Fibroblast of peridontal ligament (primary cell): Measurements from ENCODE around the gene OCA2.

Experiments used
- DNase-seq: peaks from one replicate; pipeline ENCODE4 v3.0.0-alpha.2; 2010; ENCODE audit errors: extremely low read depth

Gene OCA2

DNA sequence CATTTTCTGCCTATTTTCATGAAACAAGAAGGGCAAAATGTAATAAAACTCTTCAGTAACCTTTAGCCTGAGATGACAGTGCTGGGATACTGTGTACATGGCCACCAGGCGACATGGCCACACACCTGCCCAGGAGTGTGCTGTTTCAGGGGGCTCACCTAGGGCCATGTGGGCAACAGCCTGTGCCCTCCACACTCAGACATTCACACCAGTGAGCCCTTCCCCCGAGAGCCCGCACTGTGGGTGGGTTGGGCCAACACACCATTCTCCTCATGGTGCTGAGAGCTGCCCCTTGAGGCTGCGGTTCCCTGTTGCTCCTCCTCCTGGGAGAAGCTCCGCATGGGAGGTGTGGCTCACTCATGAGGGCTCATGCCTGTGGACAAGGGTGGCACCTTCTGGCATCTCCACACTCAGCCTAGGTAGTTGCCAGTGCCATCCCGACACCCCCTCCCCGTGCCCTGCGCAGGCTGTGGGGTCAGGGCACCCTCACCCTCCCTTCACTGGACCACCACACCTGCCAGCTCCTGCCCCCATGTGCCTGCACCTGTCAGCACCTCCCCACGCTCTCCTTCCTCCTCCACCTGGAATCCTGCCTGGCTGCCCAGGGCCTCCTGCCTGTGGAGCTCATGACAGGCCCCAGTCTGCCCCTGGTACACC lies 19.7 kb downstream of the OCA2 start:
- DNase-seq: no peak

DNA sequence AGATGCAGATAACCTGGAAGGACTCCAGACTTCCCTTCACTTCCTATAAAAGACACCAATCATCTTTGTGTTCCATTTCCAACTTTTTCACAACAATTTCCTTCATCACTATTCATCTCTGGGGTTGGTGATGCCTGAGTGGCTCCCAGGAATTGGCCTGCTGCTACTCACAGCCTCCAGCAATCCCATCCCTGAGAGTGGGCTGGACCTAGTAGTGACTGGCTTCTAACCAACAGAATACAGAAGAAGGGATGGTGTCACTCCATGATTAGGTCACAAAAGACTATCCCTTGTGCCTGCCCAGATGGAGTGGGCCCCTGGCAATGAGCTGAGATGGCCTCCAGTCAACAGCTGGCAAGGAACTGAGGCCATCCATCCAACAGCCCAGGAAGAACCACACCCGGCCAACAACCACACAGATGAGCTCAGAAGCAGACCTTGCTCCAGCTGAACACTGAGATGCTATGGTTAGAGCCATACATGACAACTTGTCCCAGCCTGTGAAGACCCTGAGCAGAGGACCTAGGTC lies 20.9 kb downstream of the OCA2 start:
- DNase-seq: no peak

DNA sequence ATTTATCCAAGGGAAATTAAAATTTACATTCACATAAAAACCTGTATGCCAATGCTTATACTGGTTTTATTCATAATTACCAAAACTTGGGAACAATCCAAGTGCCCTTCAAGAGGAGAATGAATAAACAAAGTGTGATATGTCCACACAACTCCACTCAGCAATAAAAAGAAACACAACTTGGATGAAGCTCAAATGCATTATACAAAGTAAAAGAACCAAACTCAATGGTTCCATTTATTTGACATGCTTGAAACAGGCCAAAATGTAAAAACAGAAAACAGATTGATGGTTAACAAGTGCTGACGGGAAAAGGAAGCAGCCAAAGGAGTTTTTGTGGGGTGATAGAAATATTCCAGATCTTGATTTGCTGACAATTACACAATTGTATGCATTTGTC lies 23.5 kb downstream of the OCA2 start:
- no peak for DNase-seq

DNA sequence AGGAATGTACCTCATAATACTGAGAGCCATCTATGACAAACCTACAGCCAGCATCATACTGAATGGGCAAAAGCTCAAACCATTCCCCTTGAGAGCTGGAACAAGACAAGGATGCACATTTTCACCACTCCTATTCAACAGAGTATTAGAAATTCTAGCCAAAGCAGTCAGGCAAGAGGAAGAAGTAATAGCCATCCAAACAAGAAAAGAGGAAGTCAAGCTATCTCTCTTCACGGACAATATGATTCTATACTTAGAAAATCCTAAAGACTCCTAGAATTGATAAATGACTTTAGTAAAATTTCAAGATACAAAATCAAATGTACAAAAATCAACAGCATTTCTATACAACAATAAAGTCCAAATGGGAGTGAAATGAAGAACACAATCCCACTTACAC lies 30.2 kb downstream of the OCA2 start:
- no peak for DNase-seq

GRCh38 chr15:28066231-28066630 lies 32.9 kb downstream of the OCA2 start:
- no peak for DNase-seq

DNA sequence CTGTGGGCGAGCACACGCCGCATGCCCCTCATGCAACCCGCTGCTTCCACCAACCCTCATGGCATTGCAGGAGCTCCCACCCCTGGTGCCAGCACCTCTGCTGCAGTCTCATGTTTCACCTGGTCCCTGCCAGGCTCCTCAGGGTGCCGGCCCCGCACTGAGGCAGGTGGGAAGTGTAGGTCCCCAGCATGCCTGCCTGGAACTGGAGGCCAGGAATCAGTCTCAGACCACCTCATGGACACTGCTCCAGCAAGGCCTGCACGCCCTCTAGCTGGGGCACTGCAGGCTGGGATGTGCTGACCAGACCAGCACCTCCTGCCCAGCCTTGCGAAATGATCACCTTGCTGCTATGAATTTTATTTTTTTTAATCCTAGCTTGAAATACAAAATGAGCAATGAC lies 39.1 kb downstream of the OCA2 start:
- no peak for DNase-seq

- no peak for DNase-seq
These were observed 41.0 kb downstream of the OCA2 start for GRCh38 chr15:28058082-28058481.

GRCh38 chr15:28051955-28052633 lies 47.0 kb downstream of the OCA2 start:
- no peak for DNase-seq

DNA sequence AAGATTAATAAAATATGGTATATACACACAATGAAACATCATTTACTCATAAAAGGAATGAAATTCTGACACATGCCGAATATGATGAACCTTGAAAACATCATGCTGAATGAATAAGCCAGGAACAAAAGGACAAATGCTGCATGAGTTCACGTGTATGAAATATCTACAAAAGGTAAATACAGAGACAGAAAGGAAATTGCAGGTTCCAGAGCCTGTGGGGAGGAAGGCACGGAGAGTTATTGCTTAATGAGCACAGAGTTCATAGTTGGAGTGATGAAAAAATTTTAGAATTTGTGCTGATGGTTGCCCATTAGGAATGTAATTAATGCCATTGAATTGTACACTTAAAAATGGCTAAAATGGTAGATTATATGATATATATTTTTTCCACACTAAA lies 49.5 kb downstream of the OCA2 start:
- no peak for DNase-seq

DNA sequence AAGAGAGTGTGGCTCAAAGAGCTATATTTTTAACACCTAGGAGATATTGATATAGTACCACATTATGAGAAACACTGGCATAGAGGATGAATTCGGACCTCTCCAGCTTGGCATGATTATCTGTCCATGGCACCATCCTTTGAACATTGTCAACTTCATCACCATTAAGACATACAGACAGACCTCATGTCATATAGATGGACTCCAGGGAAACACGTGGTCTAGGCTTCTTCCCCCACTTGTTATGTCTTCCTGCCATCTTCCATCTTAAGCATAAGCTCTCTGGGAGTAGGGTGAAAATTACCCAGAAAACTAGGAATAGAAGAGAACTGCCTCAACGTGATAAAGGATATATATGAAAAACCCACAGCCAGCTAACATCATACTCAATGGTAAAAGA lies 51.8 kb downstream of the OCA2 start:
- no peak for DNase-seq

DNA sequence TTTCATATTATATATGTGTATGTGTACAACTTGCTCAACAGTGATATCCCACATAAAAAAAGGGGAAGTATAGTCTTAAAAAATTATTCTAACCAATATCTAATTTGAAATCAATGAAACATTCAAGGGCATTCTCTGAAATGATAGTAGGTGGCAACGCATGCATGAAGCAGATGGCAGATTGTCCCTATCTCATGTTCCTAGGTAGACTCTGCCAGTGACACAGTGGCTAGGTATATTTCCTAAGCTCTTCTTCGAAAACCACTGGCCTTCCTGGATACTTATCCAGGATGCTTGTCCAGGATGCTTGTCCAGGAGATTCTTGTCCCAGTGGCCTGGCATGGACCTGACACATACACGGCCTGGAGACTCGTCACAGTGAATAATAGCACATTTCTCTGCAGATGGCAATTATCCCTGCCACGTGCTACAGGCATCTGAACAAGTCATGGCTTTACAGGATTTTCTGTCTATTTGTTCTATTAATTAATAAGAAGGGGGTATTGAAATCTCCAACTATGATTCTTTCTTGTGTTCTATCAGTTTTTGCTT lies 54.9 kb downstream of the OCA2 start:
- DNase-seq: no peak

- DNase-seq: no peak
These were observed 55.4 kb downstream of the OCA2 start for GRCh38 chr15:28043691-28044091.

- no peak for DNase-seq
These were observed 61.0 kb downstream of the OCA2 start for GRCh38 chr15:28037969-28038590.

- DNase-seq: no peak
These were observed 65.7 kb downstream of the OCA2 start for GRCh38 chr15:28033443-28033842.

DNA sequence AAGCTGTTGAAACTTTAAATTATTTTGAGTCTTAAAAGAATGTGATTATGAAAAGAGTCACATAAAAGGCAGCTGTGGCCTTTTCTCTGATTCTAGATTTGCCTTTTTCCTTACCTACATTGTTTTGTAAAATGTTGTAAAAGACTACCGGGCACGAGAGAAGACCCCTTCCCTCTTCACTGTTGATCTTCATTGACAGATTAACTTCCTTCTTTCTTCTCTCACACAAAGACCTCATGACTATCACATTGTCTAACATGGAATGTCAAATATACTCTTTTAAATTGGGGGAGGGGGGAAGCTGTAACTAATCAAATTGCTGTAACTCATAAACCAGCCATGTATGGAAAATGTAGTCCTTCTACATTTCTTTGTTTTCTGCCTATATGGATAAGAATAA lies 68.3 kb downstream of the OCA2 start:
- DNase-seq: no peak

GRCh38 chr15:28027714-28028076 lies 71.4 kb downstream of the OCA2 start:
- no peak for DNase-seq

DNA sequence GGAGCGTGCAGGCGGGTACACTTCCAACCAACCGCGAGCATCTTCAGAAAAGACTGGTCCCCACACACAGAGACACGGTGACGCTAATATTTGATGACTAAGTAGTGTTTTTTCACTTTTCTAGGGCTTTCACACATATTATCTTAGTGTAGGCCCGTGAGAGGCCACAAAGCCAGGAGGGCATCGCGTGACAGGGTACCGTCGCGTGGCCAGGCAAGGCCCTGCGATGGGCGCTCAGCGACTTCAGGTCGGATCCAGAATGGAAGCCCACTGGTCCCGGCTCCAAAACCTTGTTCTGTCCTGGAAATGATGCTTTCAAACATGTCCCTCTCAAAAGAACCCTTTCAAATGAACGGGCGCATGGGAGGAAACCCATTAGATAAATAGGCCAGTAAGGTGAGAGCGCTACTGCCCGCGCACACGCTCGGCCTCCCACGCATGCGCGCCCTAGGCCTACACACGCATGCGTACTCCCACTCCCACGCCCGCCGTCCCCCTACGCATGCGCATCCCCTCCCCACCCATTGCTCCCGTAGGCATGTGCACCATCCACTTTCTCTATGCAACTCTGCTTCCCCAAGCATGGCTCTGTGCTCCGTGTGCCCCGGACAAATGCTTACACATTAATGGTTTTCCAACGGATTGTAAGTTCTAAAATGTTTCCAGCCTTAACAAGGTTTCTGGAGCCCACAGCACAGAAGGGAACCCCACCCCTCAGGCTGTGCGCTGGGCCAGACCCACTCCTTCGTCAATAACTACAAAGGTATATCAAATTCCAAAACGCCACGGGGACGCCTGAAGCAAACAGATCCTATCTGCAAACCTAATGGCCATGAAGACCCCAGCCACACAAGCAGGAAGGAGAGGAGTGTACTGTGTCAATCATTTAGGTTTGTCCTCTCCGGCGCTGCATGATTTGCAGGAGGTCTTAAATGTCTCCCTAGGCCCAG lies 72.1 kb downstream of the OCA2 start:
- DNase-seq: no peak

- DNase-seq: no peak
These were observed 72.9 kb downstream of the OCA2 start for GRCh38 chr15:28026221-28026620.

DNA sequence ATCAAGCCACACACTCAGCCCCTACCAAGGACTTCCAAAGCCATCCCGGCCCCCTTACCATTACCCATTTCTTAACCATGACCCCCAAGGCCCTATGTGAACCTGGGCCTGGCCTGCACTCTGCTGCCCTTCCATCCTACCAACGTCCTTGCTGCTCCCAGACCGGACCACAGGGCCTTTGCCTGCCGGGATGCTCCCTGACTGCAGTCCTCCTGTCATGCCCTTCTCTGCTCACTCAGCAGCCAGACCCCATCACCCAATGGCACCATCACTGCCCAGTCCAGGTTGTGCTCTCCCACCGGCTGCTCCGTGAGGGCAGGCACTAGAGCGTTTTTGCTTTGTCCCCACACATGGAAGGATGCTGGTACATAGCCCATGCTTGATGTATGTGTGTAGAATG lies 73.7 kb downstream of the OCA2 start:
- DNase-seq: no peak

DNA sequence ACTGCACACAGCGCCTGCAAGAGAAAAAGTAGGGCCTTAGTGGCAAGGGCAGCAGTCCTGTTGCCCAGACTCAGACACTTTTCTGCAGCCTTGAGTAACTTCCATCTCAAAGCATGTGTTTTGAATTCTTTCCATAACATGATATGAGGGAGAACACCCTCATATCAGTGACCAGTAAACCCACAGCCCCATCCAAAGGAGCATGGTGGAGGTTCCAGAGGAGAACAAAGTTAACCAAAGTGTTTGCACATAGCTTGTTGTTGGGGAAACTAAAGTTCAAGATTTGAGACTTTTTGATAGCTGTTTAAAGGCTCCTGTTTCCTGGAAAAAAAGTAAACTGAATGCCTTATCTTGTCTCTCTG lies 74.2 kb downstream of the OCA2 start:
- DNase-seq: no peak

GRCh38 chr15:28023933-28024888 lies 74.9 kb downstream of the OCA2 start:
- DNase-seq: no peak
